Uterus (tissue), 4 donors: ENCODE measurements around the gene POLR2E. TPM values are rescaled to one million over a fixed set of nuclear protein-coding genes. Genes with fewer than 3 reads are reported as not detected.

Experiments
- DNase-seq, 2 donors: peaks; one replicate each; pipeline ENCODE4 v3.0.0-alpha.2; 2019 to 2020
- H3K27ac ChIP-seq, 2 donors: fragments of 200-600 bp; sonication (generic); 1 replicate in 1 of 2; 2 replicates in 1 of 2; pipeline ENCODE4 v1.5.1; 2016 to 2018
- H3K27me3 ChIP-seq, 2 donors: fragments of 200-600 bp; sonication (generic); one replicate each; pipeline ENCODE4 v1.5.1; 2018 to 2019; ENCODE audit warnings: control low read depth in 1 of 2
- H3K36me3 ChIP-seq, 2 donors: fragments of 200-600 bp; sonication (generic); one replicate each; pipeline ENCODE4 v1.5.1; 2019; ENCODE audit warnings: control low read depth in 1 of 2
- H3K4me1 ChIP-seq, 2 donors: fragments of 200-600 bp; sonication (generic); one replicate each; pipeline ENCODE4 v1.5.1; 2018 to 2019; ENCODE audit warnings: control low read depth in 1 of 2
- H3K4me3 ChIP-seq, 2 donors: fragments of 200-600 bp; sonication (generic); 1 replicate in 1 of 2; 2 replicates in 1 of 2; pipeline ENCODE4 v1.5.1; 2018 to 2019; ENCODE audit warnings: mild to moderate bottlenecking in 1 of 2
- H3K9me3 ChIP-seq, 2 donors: fragments of 200-600 bp; sonication (generic); one replicate each; pipeline ENCODE4 v1.5.1; 2019; ENCODE audit warnings: control low read depth in 1 of 2
- CTCF ChIP-seq, 4 experiments: fragments of 200-600 bp in 2 of 4; fragments of 450-650 bp in 2 of 4; sonication (generic) in 2 of 4; IDR thresholded peaks; one replicate each; pipeline ENCODE4 v1.5.1; 2016 to 2019; ENCODE audit warnings: antibody characterized with exemption in 4 of 4, mild to moderate bottlenecking in 2 of 4, moderate library complexity in 1 of 4
- POLR2A ChIP-seq, 2 donors: fragments of 450-650 bp; IDR thresholded peaks; one replicate each; pipeline ENCODE4 v1.6.1; 2016; ENCODE audit warnings: antibody characterized with exemption in 2 of 2, mild to moderate bottlenecking in 1 of 2, moderate library complexity in 1 of 2
- intact Hi-C: fragments of 100-400 bp; cut with DNase I; formaldehyde crosslinking; loops from one replicate; pipeline ENCODE4 v1.15.1; 2023; ENCODE audit warnings: low total_unique reads
- total RNA-seq, 4 donors: library from RNA; depleted of rRNA in 3 of 4; stranded (reverse); fragments of >200 nt in 3 of 4; gene quantifications; one replicate each; pipeline versions ENCODE4 v1.1.0 to v1.2.4, GENCODE V29; 2014 to 2023
- donor health status: DM: yes; HTN: yes; CAD: no.

Gene POLR2E
- total RNA-seq: 100 to 1,000 TPM in 1 of 4 donors, 10 to 100 TPM in 3; 13.6 to 112 (median 59.8) TPM

DNA sequence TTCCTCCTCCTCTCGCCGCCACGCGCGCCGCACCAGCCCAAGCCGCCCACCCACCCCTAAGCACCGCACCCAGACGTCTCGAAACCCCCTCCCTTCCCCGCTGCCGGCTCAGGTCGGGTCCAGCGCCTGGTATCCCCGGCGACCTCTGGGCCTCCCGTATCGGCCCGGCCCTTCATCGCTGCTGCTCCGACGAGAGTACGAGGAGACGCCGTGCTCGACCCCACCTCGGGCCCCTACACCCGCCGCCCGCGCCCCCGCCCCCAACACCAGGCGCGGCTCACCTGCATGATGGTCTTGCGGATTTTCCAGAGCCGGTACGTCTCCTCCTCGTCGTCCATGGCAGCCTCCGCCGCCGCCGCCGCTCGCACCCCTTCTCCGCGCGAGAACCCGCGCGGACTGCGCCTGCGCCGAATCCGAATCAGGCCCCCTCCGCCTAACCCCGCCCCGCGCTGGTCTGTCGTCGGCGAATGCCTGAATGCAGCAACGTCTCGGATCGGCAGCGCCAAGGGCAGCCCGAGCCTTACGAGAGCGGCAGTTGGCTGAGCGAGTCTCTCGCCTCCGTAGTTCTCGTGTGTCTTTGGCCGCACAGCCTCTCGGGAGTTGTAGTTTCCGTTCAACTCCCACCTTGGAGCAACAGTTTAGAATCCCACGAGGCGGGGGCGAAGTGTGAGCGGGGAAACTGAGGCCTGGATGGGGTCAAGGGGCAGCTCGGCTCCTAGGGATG lies at the start of gene POLR2E:
Gene POLR2E (minus strand): TSS at position 398 of the 724 bp plus-strand sequence. CDS start 60 bp downstream, at position 338.
- no peaks in the 10 kb centered on the region for H3K9me3 ChIP-seq
- DNase-seq: peak; percentile 98 to 99
- peaks cover 3 to 10% of the 10 kb centered on the region in 2 donors for H3K4me1 ChIP-seq
- TF ChIP-seq CTCF (IDR thresholded peaks at IDR 0.05) (peak in 1 of 4 experiments; percentile 34), POLR2A (IDR thresholded peaks at IDR 0.05) (peak; percentile 87 to 88)
- H3K4me3 ChIP-seq: peak within 1 kb of the TSS; percentile 91 to 95
- no peaks in the 10 kb centered on the region for H3K36me3 ChIP-seq
- H3K27ac ChIP-seq: peak within 1 kb of the TSS; percentile 74 to 77
- H3K27me3 ChIP-seq: no peaks in the 10 kb centered on the region
- intact Hi-C loops: no loop called here

DNA sequence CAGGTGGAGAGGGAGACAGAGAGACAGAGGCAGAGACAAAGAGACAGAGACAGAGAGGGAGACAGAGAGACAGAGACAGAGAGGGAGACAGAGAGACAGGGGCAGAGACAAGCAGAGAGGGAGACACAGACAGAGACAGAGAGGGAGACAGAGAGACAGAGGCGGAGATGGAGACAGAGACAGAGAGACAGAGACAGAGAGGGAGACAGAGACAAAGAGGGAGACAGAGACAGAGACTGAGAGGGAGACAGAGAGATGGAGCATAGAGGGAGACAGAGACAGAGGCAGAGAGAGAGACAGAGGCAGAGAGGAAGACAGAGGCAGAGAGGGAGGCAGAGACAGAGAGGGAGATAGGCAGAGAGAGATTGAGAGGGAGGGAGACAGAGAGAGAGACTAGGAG lies 49.6 kb upstream of the POLR2E start:
- Histone ChIP-seq H3K27me3 (no peaks in the 10 kb centered on the region), H3K4me3 (no peak overlapping the region), H3K9me3 (no peaks in the 10 kb centered on the region), H3K4me1 (no peaks in the 10 kb centered on the region), H3K27ac (no peak overlapping the region), H3K36me3 (no peaks in the 10 kb centered on the region)
- intact Hi-C loops: no loop called here
- DNase-seq: no peak
- TF ChIP-seq CTCF (IDR thresholded peaks at IDR 0.05) (no peak), POLR2A (IDR thresholded peaks at IDR 0.05) (no peak)

GRCh38 chr19:1143828-1144399 lies 48.7 kb upstream of the POLR2E start:
- no peaks in the 10 kb centered on the region for H3K4me1 ChIP-seq
- H3K4me3 ChIP-seq: no peak overlapping the region
- intact Hi-C loops: no loop called here
- H3K27ac ChIP-seq: no peak overlapping the region
- H3K9me3 ChIP-seq: no peaks in the 10 kb centered on the region
- DNase-seq: no peak
- H3K36me3 ChIP-seq: no peaks in the 10 kb centered on the region
- TF ChIP-seq POLR2A (IDR thresholded peaks at IDR 0.05) (no peak), CTCF (IDR thresholded peaks at IDR 0.05) (no peak)
- no peaks in the 10 kb centered on the region for H3K27me3 ChIP-seq

DNA sequence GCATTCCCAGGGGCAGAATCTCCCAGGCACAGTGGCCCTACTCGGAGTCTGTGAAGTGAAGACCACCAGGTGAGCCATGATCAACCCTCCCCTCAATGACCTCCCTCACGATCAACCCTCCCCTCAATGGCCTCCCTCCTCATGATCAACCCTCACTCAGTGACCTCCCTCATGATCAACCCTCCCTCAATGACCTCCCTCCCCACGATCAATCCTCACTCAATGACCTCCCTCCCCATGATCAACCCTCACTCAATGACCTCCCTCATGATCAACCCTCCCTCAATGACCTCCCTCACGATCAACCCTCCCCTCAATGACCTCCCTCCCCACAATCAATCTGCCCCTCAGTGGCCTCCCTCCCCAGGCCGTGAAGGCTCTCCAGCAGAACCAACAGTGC lies 46.8 kb upstream of the POLR2E start:
- H3K9me3 ChIP-seq: no peaks in the 10 kb centered on the region
- DNase-seq: no peak
- no peaks in the 10 kb centered on the region for H3K36me3 ChIP-seq
- no peak overlapping the region for H3K4me3 ChIP-seq
- H3K27ac ChIP-seq: no peak overlapping the region
- H3K4me1 ChIP-seq: peaks cover 0 to under 1% of the 10 kb centered on the region in 2 donors
- intact Hi-C loops: no loop called here
- no peak for TF ChIP-seq POLR2A (IDR thresholded peaks at IDR 0.05)
- TF ChIP-seq CTCF (IDR thresholded peaks at IDR 0.05): no peak
- H3K27me3 ChIP-seq: no peaks in the 10 kb centered on the region

DNA sequence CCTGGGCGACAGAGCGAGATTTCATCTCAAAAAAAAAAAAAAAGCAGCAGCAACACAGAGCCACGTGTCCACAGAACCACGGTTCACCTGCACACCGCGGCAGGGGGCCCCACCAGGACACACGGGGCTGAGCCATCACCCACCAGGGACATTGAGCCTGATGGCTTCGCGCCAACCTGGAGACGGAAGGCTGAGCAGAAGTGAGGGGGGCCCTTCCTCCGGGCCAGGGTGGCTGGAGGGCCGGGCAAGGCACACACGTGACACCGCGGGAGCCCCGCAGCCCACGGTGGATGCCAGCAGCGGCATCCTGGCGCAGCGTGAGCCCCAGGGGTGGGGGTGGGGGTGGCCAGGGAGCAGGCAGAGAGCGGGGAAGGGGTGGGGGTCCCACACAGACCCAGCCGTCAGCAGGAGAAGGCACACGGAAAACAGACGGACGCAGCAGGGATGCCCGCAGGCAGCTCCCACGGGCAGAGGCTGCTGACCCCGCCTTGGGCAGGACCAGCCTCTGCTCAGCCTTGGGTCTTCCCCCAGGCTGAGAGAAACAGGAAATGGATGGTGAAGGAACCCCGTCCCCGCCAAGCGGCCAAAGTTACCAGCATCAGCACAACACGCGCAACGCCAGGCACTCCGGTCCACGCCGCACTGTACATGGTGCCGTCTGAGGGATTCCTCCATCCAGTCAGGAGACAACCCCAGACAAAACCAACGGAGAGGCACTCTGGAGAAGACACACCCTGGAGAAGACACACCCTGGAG lies 45.3 kb upstream of the POLR2E start:
- Histone ChIP-seq H3K4me1 (peaks cover 0 to 8% of the 10 kb centered on the region in 2 donors), H3K4me3 (no peak overlapping the region), H3K27me3 (no peaks in the 10 kb centered on the region), H3K27ac (no peak overlapping the region), H3K9me3 (no peaks in the 10 kb centered on the region), H3K36me3 (no peaks in the 10 kb centered on the region)
- TF ChIP-seq CTCF (IDR thresholded peaks at IDR 0.05): no peak
- TF ChIP-seq POLR2A (IDR thresholded peaks at IDR 0.05): no peak
- intact Hi-C loops: no loop called here
- DNase-seq: no peak
